Fibroblast of mammary gland (primary cell): ENCODE measurements around the gene AP1B1.

ENCODE experiments used
- DNase-seq: peaks from one replicate; pipeline ENCODE4 v3.0.0-alpha.2; 2010; ENCODE audit warnings: low read depth
- H3K4me3 ChIP-seq: 2 replicates; pipeline ENCODE4 v1.5.1; 2011; ENCODE audit warnings: low read depth, mild to moderate bottlenecking, low read length, moderate library complexity; ENCODE audit not compliant: control insufficient read depth
- TF ChIP-seq, protein P1 (sequence below): conservative IDR thresholded peaks from 2 replicates; pipeline ENCODE4 v1.5.1; 2011; ENCODE audit warnings: low read depth, low read length, inconsistent platforms; ENCODE audit not compliant: control insufficient read depth, insufficient read depth

Gene AP1B1

DNA sequence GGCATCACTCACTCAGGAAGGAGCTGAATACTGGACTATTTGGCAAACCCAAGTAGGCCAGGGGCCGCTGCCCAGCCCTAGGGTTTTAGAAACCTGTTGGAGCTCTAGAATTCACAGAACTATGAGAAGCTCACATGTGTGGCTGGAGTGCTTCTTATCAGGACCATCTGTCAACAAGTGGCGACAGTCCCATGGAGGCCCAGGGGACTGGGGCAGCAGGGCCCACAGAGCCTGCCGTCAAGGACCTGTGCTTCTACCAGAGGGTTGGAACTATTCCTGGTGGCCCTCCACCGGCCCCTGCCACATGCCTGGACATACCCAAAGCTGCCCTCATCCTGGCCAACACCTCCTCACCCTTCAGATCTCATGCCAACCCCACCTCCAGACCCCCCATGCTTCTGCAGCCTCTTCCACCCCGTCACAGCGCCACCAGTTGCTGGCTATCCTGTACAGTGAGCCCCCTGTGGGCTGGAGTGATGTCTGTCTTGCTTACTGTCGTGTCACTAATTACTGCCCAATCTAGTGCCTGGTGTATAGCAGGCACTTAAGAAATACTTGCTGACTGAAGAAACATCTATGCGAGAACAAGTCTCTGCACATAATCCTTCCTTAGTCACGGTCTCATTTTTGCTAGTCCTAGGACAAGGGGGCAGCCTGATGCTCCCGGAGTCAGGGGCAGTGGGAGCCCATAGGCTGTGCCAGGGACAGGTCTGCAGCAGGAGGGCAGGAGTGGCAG, 45.6 kb downstream of the AP1B1 start:
- TF ChIP-seq, protein P1, sequence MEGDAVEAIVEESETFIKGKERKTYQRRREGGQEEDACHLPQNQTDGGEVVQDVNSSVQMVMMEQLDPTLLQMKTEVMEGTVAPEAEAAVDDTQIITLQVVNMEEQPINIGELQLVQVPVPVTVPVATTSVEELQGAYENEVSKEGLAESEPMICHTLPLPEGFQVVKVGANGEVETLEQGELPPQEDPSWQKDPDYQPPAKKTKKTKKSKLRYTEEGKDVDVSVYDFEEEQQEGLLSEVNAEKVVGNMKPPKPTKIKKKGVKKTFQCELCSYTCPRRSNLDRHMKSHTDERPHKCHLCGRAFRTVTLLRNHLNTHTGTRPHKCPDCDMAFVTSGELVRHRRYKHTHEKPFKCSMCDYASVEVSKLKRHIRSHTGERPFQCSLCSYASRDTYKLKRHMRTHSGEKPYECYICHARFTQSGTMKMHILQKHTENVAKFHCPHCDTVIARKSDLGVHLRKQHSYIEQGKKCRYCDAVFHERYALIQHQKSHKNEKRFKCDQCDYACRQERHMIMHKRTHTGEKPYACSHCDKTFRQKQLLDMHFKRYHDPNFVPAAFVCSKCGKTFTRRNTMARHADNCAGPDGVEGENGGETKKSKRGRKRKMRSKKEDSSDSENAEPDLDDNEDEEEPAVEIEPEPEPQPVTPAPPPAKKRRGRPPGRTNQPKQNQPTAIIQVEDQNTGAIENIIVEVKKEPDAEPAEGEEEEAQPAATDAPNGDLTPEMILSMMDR, result no peak
- DNase-seq, result no peak
- no peak overlapping the region for H3K4me3 ChIP-seq

DNA sequence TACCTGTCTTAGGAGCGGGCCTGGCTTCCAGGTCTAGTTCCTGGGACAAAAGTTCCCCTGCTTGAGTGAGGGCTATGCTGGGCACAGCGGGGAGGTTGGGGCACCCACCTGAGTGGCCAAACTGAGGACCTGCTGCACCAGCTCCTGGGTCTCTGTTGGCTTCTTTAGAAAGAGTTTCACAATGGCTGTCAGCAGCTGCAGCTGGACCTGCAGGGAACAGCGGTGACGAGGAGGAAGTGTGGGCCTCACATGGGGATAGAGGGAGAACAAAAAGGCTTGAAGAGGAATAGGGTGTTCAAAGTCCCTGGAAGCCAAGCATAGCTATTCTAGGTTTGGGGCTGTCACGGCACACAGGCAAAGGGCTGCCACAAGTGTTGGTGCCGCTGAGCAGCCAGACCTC, 46.2 kb downstream of the AP1B1 start:
- no peak for DNase-seq
- no peak overlapping the region for H3K4me3 ChIP-seq
- TF ChIP-seq, protein P1, result no peak

DNA sequence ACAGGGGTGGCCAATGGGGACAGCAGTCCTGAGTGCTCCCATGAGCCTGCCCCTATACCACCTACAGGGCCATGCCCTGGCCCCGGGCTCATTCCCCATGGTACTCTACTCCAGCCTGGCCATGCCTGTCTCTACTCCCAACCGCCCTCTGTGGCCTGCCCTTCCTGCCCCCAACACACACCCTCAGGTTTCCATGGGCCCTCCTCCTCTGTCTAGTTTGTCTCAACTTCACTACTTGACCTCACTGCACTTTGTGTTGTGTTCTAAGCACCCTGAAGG, 46.6 kb downstream of the AP1B1 start:
- no peak for DNase-seq
- TF ChIP-seq, protein P1, result no peak
- no peak overlapping the region for H3K4me3 ChIP-seq

DNA sequence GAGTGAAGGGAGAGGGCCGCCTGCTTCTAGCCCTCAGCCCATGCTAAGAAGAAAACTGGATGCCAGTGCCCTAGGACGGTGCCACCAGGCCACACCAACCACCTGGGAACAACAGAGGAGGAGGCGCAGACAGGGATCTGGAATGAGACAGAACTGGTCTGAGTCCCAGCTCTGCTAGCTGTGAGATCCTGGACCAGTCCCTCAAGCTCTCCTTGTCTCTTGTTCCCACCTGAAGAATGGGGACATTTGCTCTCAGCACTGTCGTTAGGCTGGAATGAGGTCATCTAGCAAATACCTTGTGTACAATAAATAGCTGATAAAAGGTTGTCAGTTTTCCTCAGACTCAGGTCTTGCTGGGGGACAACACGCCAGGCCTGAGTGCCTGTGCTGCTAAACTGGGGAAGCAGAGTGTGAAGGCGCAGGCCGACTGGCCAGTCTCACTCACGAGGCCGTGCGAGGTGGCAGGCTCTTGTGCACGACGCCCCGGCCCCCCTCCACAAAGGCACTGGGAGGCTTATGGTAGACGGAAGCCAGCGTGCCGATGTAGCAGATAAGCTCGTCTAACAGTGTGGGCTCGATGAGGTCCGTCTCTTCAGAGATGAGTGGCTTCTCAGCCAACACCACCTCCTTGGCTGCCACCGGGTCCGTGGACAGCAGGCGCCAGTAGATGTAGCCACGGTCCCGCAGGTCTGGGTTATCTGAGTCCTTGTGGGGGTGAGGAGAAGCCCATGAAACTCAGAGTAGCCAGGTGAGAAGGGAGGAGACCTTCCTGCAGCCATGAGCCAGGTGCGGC, 47.1 kb downstream of the AP1B1 start:
- TF ChIP-seq, protein P1, result no peak
- DNase-seq, result no peak
- no peak overlapping the region for H3K4me3 ChIP-seq

DNA sequence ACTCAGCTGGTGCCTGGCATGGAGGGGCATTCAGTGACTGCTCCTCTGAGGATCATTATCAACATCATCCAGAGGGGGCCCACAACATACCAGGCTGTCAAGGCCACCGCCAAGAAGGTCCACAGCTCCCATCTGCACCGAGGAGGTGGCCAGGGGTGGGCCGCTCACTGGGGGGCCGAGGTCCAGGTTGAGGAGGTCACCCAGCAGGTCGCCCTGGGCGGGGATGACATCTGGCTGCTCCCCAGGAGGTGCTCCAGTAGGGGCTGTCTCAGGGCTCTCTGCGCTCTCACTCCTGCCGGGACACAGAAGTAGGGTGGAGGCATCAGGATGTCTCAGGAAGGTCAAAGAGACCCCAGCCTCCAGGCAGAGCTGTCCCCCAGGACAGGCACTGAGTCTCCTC, 47.8 kb downstream of the AP1B1 start:
- no peak overlapping the region for H3K4me3 ChIP-seq
- TF ChIP-seq, protein P1, result no peak
- no peak for DNase-seq

DNA sequence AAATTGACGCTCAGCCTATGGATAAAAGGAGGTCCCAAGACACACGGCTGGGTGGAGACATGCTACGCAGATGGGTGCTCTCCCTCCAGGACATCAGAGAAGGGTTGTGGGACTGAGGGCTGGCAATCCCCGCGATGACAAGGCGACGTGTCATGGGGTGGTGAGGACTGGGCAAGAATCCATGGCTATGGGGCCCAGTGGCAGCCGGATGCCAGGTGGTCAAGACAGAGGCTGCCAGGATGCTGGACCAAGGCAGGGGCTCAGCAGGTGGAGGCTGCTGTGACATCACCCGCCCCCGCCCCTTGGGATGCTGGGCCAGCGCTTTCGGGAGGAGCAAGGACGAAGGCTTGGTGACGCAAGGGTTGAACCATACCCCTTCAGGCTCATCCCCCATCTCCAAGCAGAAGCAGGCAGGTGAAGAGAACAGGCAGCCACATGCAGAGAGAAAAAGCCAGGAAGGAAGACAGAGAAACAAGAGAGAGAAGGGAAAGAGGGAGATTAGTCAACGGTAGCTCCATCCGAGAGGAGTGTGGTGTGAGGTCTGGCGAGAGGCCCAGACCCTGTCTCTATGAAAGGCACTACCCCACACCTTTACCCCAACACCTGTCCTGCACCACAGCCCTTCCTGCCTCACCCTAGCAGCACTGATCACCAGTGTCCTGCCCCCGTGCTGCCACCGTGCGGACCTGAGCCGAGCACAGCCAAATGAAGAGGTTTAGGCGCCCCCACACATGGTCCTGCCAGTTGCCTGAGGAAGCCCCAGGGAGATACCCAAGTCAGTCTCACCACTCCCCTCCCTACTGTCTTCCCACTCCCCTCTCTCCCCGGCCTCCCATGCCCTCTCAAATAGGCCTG, 48.8 kb downstream of the AP1B1 start:
- DNase-seq, result no peak
- TF ChIP-seq, protein P1, result no peak
- H3K4me3 ChIP-seq, result no peak overlapping the region
